Left colon (tissue), 2 donors: ENCODE results near the gene GPA33. TPM values are rescaled to one million over a fixed set of nuclear protein-coding genes. Genes with fewer than 3 reads are reported as not detected.

Experiments used
- ATAC-seq: fragments of 200-7000 bp; cut with Tn5 transposase; one replicate; pipeline ENCODE4 v1.9.1; 2020; ENCODE audit warnings: mild to moderate bottlenecking, moderate library complexity
- DNase-seq, 2 donors: peaks; one replicate each; pipeline ENCODE4 v3.0.0-alpha.2; 2020
- intact Hi-C, 2 donors: fragments of 100-400 bp; cut with DNase I in 1 of 2; cut with micrococcal nuclease in 1 of 2; formaldehyde crosslinking; loops; one replicate each; pipeline versions ENCODE4 v1.11.2 to v1.14.0; 2022; cut with DNase I, micrococcal nuclease
- total RNA-seq, 2 donors: library from RNA; stranded (reverse); fragmentation: NEBNext Ultra II Directional; extraction: Animal tissue kit (Norgen Biotek cat#: 25700); gene quantifications; one replicate each; pipeline ENCODE4 v1.2.1, GENCODE V29; 2021
- donor health status: DM: no; HTN: no; CAD: no.
- donor health status: DM: yes; HTN: yes; CAD: no.

GPA33 gene
- total RNA-seq, 2 donors from 2014 or later: 584 to 629 TPM

- no peak for DNase-seq
- no peak for ATAC-seq
- intact Hi-C loops: no loop called here
Measured at GRCh38 chr1:167013108-167013929, 76.9 kb downstream of the GPA33 start.

DNA sequence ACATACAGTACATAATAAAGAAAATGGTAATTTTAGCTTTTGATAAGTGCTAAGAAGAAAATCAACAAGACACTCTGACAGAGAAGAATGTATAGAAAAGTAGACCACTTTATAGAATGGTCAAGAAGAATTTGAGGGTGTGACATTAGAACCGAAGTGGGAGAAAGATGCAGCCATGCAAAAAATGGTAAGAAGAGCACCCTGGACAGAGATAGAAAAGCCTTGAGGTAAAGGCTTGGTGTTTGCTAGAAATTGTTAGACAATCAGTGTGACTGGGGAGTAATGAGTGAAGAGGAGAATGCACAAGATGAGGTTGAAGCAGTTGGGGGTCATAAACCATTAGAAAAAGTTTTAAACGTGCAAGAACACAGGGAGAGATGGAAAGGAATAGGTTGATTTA lies 77.6 kb downstream of the GPA33 start:
- ATAC-seq: no peak
- DNase-seq: no peak
- intact Hi-C loops: no loop called here

GRCh38 chr1:167011560-167012191 lies 78.5 kb downstream of the GPA33 start:
- DNase-seq: no peak
- no peak for ATAC-seq
- intact Hi-C loops: no loop called here

DNA sequence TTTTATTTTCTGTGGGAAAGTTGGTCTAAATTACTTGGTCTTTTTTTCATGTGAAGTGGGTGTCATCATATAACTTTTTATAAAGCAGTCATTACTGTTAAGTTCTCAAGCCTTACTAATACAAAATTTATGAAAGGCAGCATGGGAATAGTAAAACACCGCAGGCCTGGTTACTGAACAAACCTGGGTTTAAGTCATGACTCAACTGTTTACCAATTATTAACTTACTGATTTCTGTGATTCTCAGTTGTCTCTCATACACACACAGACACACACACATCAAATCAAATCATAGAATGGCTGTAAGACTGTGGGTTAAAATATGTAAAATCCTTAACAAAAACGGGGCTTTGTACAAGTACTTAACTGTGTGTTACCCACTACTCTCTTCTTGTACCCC lies 86.5 kb downstream of the GPA33 start:
- no peak for DNase-seq
- no peak for ATAC-seq
- intact Hi-C loops: no loop called here

Other genes with a start within 250 kb of the GPA33 start
- 10 to 100 TPM in 1 of 2 donors, 1 to 10 TPM in 1; 9.5 to 11.6 TPM for gene TADA1, start 214.1 kb downstream of the GPA33 start, total RNA-seq
- 1 to 10 TPM in 1 of 2 donors, under 1 TPM in 1; 0.85 to 1.3 TPM for gene ILDR2, start 114.8 kb downstream of the GPA33 start, total RNA-seq
- not detected for gene MAEL, start 101.1 kb downstream of the GPA33 start, total RNA-seq
- under 1 TPM in 1 of 2 donors, not detected in 1; 0.34 TPM for gene STYXL2, start 3.7 kb upstream of the GPA33 start, total RNA-seq
- 10 to 100 TPM; 14.3 to 16.4 TPM for gene POU2F1, start 130.5 kb upstream of the GPA33 start, total RNA-seq